Thyroid gland (tissue), 4 donors: ENCODE measurements around the gene MYEOV. TPM values are rescaled to one million over a fixed set of nuclear protein-coding genes. Genes with fewer than 3 reads are reported as not detected.

Experiments used
- DNase-seq, 2 donors: peaks; one replicate each; pipeline ENCODE4 v3.0.0-alpha.2; 2019
- H3K27ac ChIP-seq, 3 donors: fragments of 200-600 bp; sonication (generic); 1 replicate in 2 of 3; 2 replicates in 1 of 3; pipeline ENCODE4 v1.5.1; 2016 to 2019; ENCODE audit warnings: mild to moderate bottlenecking in 1 of 3, moderate library complexity in 1 of 3
- H3K27me3 ChIP-seq: fragments of 200-600 bp; sonication (generic); one replicate; pipeline ENCODE4 v1.5.1; 2019
- H3K36me3 ChIP-seq, 2 donors: fragments of 200-600 bp; sonication (generic); one replicate each; pipeline ENCODE4 v1.5.1; 2016 to 2019
- H3K4me1 ChIP-seq, 2 donors: fragments of 200-600 bp; sonication (generic); one replicate each; pipeline ENCODE4 v1.5.1; 2017 to 2019
- H3K4me3 ChIP-seq, 3 donors: fragments of 200-600 bp; sonication (generic); replicated peaks in 1 of 3; 1 replicate in 2 of 3; 2 replicates in 1 of 3; pipeline ENCODE4 v1.5.1; 2016; ENCODE audit warnings: mild to moderate bottlenecking in 1 of 3
- H3K9me3 ChIP-seq: fragments of 200-600 bp; sonication (generic); one replicate; pipeline ENCODE4 v1.5.1; 2017
- POLR2A ChIP-seq, 2 donors: fragments of 450-650 bp; IDR thresholded peaks; one replicate each; pipeline ENCODE4 v1.6.1; 2017; ENCODE audit warnings: antibody characterized with exemption in 2 of 2, mild to moderate bottlenecking in 2 of 2, moderate library complexity in 1 of 2
- WGBS, 2 donors: methylation state at CpG; one replicate each; pipeline ENCODE4 v1.1.5; 2017; 5-methylcytosine and 5-hydroxymethylcytosine counted together
- intact Hi-C: fragments of 100-400 bp; cut with DNase I; formaldehyde crosslinking; loops from one replicate; pipeline ENCODE4 v1.15.1; 2023
- total RNA-seq, 4 donors: library from RNA; depleted of rRNA; stranded (reverse); fragments of >200 nt; gene quantifications; one replicate each; pipeline ENCODE4 v1.2.3, GENCODE V29; 2016
- TF ChIP-seq, protein P1 (sequence below), 6 experiments: fragments of 200-600 bp in 3 of 6; fragments of 450-650 bp in 3 of 6; sonication (generic) in 3 of 6; IDR thresholded peaks; one replicate each; pipeline ENCODE4 v1.5.1; 2016 to 2019; ENCODE audit warnings: antibody characterized with exemption in 6 of 6, mild to moderate bottlenecking in 2 of 6, inconsistent platforms in 1 of 6, moderate library complexity in 1 of 6

Gene MYEOV
- total RNA-seq, 4 donors from 2014 or later: 0.42 to 2.6 (median 0.68) TPM; not detected in 1

DNA sequence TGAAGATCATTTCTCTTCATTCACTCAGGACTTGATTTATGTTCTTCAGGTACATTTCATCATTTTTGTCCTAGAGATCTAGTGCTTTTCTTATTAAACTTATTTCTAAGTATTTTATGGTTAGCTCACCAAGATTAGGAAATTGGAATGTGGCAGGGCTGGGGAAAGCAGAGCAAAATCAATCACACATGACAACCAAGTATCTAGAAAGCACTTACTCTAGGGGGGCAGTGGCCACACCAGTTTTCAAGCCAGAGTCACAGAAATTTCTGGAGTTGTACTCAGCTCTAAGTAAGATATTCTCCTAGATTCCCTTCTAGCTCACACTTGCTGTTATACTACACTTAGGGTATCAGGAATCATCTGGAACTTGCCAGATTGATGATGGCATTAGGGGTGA lies 33.3 kb upstream of the MYEOV start:
- intact Hi-C loops: loop anchor here (10.0 kb wide), 1 partner anchor 126 kb away; no protein-coding TSS in a partner anchor
- H3K36me3 ChIP-seq: no peaks in the 10 kb centered on the region
- H3K4me1 ChIP-seq: peaks cover 5 to 15% of the 10 kb centered on the region in 2 donors
- no peak overlapping the region for H3K4me3 ChIP-seq
- peak overlapping the region in 1 of 3 donors; percentile 7 for H3K27ac ChIP-seq
- no peaks in the 10 kb centered on the region for H3K27me3 ChIP-seq
- H3K9me3 ChIP-seq: no peaks in the 10 kb centered on the region
- TF ChIP-seq, protein P1, sequence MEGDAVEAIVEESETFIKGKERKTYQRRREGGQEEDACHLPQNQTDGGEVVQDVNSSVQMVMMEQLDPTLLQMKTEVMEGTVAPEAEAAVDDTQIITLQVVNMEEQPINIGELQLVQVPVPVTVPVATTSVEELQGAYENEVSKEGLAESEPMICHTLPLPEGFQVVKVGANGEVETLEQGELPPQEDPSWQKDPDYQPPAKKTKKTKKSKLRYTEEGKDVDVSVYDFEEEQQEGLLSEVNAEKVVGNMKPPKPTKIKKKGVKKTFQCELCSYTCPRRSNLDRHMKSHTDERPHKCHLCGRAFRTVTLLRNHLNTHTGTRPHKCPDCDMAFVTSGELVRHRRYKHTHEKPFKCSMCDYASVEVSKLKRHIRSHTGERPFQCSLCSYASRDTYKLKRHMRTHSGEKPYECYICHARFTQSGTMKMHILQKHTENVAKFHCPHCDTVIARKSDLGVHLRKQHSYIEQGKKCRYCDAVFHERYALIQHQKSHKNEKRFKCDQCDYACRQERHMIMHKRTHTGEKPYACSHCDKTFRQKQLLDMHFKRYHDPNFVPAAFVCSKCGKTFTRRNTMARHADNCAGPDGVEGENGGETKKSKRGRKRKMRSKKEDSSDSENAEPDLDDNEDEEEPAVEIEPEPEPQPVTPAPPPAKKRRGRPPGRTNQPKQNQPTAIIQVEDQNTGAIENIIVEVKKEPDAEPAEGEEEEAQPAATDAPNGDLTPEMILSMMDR (IDR thresholded peaks at IDR 0.05): no peak
- no peak for TF ChIP-seq POLR2A (IDR thresholded peaks at IDR 0.05)
- peak; percentile 47 to 49 for DNase-seq

DNA sequence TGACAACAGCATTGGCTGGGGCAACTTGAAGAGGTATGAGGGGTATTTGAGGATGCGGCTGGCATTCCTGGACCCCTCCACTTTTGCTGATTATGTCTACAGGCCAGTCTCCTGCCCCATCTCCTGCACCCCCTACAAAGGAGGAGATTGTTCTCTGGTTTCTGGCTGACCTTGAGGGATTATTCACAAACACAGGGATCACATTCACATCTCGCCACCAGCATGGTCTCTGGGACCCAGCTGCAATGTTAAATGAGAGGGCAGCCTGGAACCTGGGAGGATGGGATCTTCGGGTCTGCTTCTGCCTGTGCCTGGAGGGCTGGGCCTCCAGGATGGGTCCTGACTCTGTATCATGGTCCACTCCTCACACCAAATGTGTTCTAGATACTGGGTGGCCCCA lies 32.8 kb upstream of the MYEOV start:
- TF ChIP-seq, protein P1 (IDR thresholded peaks at IDR 0.05): no peak
- TF ChIP-seq POLR2A (IDR thresholded peaks at IDR 0.05): no peak
- Histone ChIP-seq H3K36me3 (no peaks in the 10 kb centered on the region), H3K4me1 (peaks cover 5 to 15% of the 10 kb centered on the region in 2 donors), H3K9me3 (no peaks in the 10 kb centered on the region), H3K27me3 (no peaks in the 10 kb centered on the region), H3K27ac (peak overlapping the region in 1 of 3 donors; percentile 7), H3K4me3 (no peak overlapping the region)
- WGBS, 2 donors: 94 to 100% methylated on average over 2 to 3 of the region's 3 CpGs
- intact Hi-C loops: loop anchor here (10.0 kb wide), 1 partner anchor 126 kb away; no protein-coding TSS in a partner anchor
- no peak for DNase-seq

DNA sequence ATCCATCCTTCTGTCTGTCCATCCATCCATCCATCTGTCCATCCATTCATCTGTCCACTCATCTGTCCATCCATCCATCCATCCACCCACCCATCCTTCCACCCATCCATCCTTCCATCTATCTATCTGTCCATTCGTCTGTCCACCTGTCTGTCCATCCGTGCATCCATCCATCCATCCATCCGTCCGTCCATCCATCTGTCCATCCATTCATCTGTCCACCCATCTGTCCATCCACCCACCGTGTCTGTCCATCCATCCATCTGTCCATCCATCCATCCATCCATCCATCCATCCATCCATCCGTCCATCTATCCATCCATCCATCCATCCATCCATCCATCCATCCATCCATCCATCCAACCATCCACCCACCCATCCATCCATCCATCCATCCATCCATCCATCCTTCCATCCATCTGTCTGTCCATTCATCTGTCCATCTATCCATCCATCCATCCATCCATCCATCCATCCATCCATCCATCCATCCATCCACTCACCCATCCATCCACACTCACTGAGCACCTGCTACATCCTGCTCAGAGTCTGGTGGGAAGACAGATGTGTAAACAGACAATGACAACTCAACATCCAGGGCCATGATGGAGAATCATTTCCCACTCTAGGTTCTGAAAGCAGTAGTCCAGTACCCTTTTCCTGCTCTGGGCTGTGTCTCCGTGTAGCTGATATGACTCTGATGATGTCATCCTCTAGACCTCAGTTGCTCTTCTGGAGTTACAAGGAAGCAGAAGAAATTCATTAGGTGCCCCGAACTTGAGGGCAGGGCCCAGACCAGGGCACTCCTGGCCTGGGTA lies 30.8 kb upstream of the MYEOV start:
- DNase-seq: no peak
- WGBS, 2 donors: 81 to 84% methylated on average over 7 of the region's 8 CpGs
- intact Hi-C loops: loop anchor here (10.0 kb wide), 1 partner anchor 128 kb away; no protein-coding TSS in a partner anchor

DNA sequence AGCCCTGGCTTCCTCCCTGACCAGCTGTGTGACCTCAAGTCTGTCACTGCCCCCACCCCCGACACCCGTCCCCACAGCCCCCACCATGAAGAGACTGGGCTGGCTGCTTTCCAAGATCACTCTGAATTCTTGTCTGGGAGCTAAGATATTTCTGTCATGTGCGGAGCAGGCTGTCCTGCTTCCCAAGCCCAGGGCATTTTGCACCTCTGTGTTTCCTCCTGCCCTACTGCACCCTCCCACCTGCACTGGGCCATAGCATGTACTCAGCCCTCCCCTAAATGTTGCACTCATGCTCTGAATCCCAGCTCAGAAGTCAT lies 30.3 kb upstream of the MYEOV start:
- Histone ChIP-seq H3K4me1 (peaks cover 13 to 22% of the 10 kb centered on the region in 2 donors), H3K9me3 (no peaks in the 10 kb centered on the region), H3K27ac (no peak overlapping the region), H3K4me3 (no peak overlapping the region), H3K27me3 (no peaks in the 10 kb centered on the region), H3K36me3 (no peaks in the 10 kb centered on the region)
- no peak for TF ChIP-seq POLR2A (IDR thresholded peaks at IDR 0.05)
- TF ChIP-seq, protein P1 (IDR thresholded peaks at IDR 0.05): no peak
- intact Hi-C loops: loop anchor here (10.0 kb wide), 1 partner anchor 129 kb away; no protein-coding TSS in a partner anchor
- peak in 1 of 2 donors; percentile 20 for DNase-seq
- 29 to 63% methylated on average over 3 of the region's 3 CpGs for WGBS, 2 donors

More for the DNA sequence above, 30.8 kb upstream of the MYEOV start:
- Histone ChIP-seq H3K27ac (no peak overlapping the region), H3K9me3 (no peaks in the 10 kb centered on the region), H3K27me3 (no peaks in the 10 kb centered on the region), H3K4me1 (peaks cover 13 to 22% of the 10 kb centered on the region in 2 donors), H3K36me3 (no peaks in the 10 kb centered on the region), H3K4me3 (no peak overlapping the region)
- TF ChIP-seq, protein P1 (IDR thresholded peaks at IDR 0.05): no peak
- no peak for TF ChIP-seq POLR2A (IDR thresholded peaks at IDR 0.05)

- TF ChIP-seq POLR2A (IDR thresholded peaks at IDR 0.05): no peak
- TF ChIP-seq, protein P1 (IDR thresholded peaks at IDR 0.05): no peak
- Histone ChIP-seq H3K9me3 (no peaks in the 10 kb centered on the region), H3K4me3 (no peak overlapping the region), H3K27ac (no peak overlapping the region), H3K4me1 (peaks cover 13 to 22% of the 10 kb centered on the region in 2 donors), H3K36me3 (no peaks in the 10 kb centered on the region), H3K27me3 (no peaks in the 10 kb centered on the region)
- DNase-seq: no peak
- 96 to 100% methylated on average over 4 of the region's 4 CpGs for whole genome bisulfite sequencing, 2 donors
- intact Hi-C loops: loop anchor here (10.0 kb wide), 1 partner anchor 130 kb away; no protein-coding TSS in a partner anchor
Observed at GRCh38 chr11:69264486-69264885, 29.5 kb upstream of the MYEOV start.
